H1 (cell line): ENCODE data around the gene COX7A2. TPM values are rescaled to one million over a fixed set of nuclear protein-coding genes. Genes with fewer than 3 reads are reported as not detected.

ENCODE experiments used
- FOSL1 ChIP-seq: IDR thresholded peaks from 2 replicates; pipeline ENCODE4 v1.6.1; 2011; ENCODE audit warnings: mild to moderate bottlenecking, low read depth, low read length, moderate library complexity; ENCODE audit not compliant: insufficient read depth
- GABPA ChIP-seq: IDR thresholded peaks from 2 replicates; pipeline ENCODE4 v1.6.1; 2011; ENCODE audit warnings: mild to moderate bottlenecking, low read length, moderate library complexity, borderline replicate concordance; ENCODE audit not compliant: insufficient read depth
- JUN ChIP-seq: IDR thresholded peaks from 2 replicates; pipeline ENCODE4 v1.6.1; 2011; ENCODE audit warnings: low read depth, mild to moderate bottlenecking, improper control_type of control experiment, low read length
- KDM4A ChIP-seq: IDR thresholded peaks from one replicate; pipeline ENCODE4 v1.7.1; 2012; ENCODE audit warnings: low read depth, mild to moderate bottlenecking, moderate library complexity, low read length, inconsistent platforms; ENCODE audit not compliant: severe bottlenecking
- SIN3A ChIP-seq, 2 experiments: IDR thresholded peaks in 1 of 2; conservative IDR thresholded peaks in 1 of 2; 2 replicates each; pipeline ENCODE4 v1.6.1; 2011 to 2012; ENCODE audit warnings: low read length in 2 of 2, improper control_type of control experiment in 1 of 2, low read depth in 1 of 2, mild to moderate bottlenecking in 1 of 2
- TAF1 ChIP-seq: IDR thresholded peaks from 2 replicates; pipeline ENCODE4 v1.6.1; 2011; ENCODE audit warnings: mild to moderate bottlenecking, low read depth, low read length
- polyA plus RNA-seq, 7 experiments: library from polyadenylated mRNA; depleted of rRNA in 3 of 7; stranded (reverse) in 5 of 7; unstranded in 2 of 7; fragments of >200 nt in 5 of 7; fragments of 200-250 nt in 2 of 7; gene quantifications; 1 replicate in 5 of 7; 2 replicates in 1 of 7; 4 replicates in 1 of 7; pipeline versions ENCODE4 v1.2.1 to v1.2.3, GENCODE V29; 2011 to 2013; ENCODE audit warnings: missing spikeins in 2 of 7, mixed read lengths in 2 of 7
- total RNA-seq: library from RNA; stranded (reverse); fragmentation: NEBNext Ultra II Directional; extraction: Animal tissue kit (Norgen Biotek cat#: 25700); gene quantifications from 2 replicates; pipeline ENCODE4 v1.2.1, GENCODE V29; 2021

COX7A2 gene
- total and polyA plus RNA-seq, 2 of the 8 experiments (the other 6 are each of a cell fraction or from before 2014, with no cell fraction given), result 262 to 468 TPM

GRCh38 chr6:75223428-75223827 is 20.2 kb downstream of the COX7A2 start (continued):
- TF ChIP-seq SIN3A (conservative IDR thresholded peaks at IDR 0.05 in 1 of 2, IDR thresholded peaks at IDR 0.05 in 1 of 2; ENCODE audit: low read depth in 1 of 2, low read length in 2 of 2), result no peak
- no peak for TF ChIP-seq GABPA
- no peak for TF ChIP-seq TAF1
- no peak for TF ChIP-seq KDM4A
- no peak for TF ChIP-seq JUN
- no peak for TF ChIP-seq FOSL1
